Panc1 (cell line): Measurements from ENCODE around the gene TIMM44. TPM values are rescaled to one million over a fixed set of nuclear protein-coding genes. Genes with fewer than 3 reads are reported as not detected.
A peak's percentile ranks its signal among the peaks of the same experiment; 100 is the strongest.

ENCODE experiments used
- ATAC-seq: fragments of 200-7000 bp; cut with Tn5 transposase; 2 replicates; pipeline ENCODE4 v1.9.1; 2020; ENCODE audit warnings: mild to moderate bottlenecking, moderate library complexity
- BruUV-seq: library from RNA; stranded (reverse); fragments of 400-500 nt; replicated peaks from 2 replicates; lab custom pipeline; 2021; lab: Mats Ljungman, UMichigan
- CTCF ChIA-PET: fragments of 300-600 bp; sonication (Branson Sonifier 250); formaldehyde crosslinking; loops from one replicate; lab custom pipeline; 2022; ENCODE audit warnings: antibody characterized with exemption; lab: Charles Lee
- POLR2A ChIA-PET: fragments of 300-600 bp; sonication (Branson Sonifier 250); formaldehyde crosslinking; loops from one replicate; lab custom pipeline; 2022; ENCODE audit warnings: antibody characterized with exemption; lab: Charles Lee
- DNase-seq: peaks from one replicate; pipeline ENCODE4 v3.0.0-alpha.2; 2010; ENCODE audit warnings: low read depth, low spot score
- H3K27ac ChIP-seq: 2 replicates; pipeline ENCODE4 v1.5.1; 2011; ENCODE audit warnings: mild to moderate bottlenecking, low read length, inconsistent platforms
- H3K27me3 ChIP-seq: fragments of 200-500 bp; sonication (Bioruptor generic); 2 replicates; pipeline ENCODE4 v1.6.0; 2014; ENCODE audit warnings: low read length, inconsistent platforms; ENCODE audit not compliant: control insufficient read depth, insufficient read depth
- H3K36me3 ChIP-seq: fragments of 200-500 bp; sonication (Bioruptor generic); 2 replicates; pipeline ENCODE4 v1.5.1; 2014; ENCODE audit warnings: inconsistent platforms, mild to moderate bottlenecking, low read length, moderate library complexity; ENCODE audit not compliant: control insufficient read depth, insufficient read depth
- H3K4me1 ChIP-seq: 2 replicates; pipeline ENCODE4 v1.5.1; 2011; ENCODE audit warnings: inconsistent platforms, mild to moderate bottlenecking, low read length, moderate library complexity; ENCODE audit not compliant: control insufficient read depth, insufficient read depth
- H3K4me3 ChIP-seq, 2 experiments: 2 replicates each; pipeline ENCODE4 v1.5.1; 2011 to 2012; ENCODE audit warnings: low read depth in 2 of 2, low read length in 2 of 2, mild to moderate bottlenecking in 2 of 2, inconsistent platforms in 1 of 2, moderate library complexity in 1 of 2
- H3K9me3 ChIP-seq: fragments of 200-500 bp; sonication (Bioruptor generic); 2 replicates; pipeline ENCODE4 v1.5.1; 2014; ENCODE audit warnings: low read depth, mild to moderate bottlenecking, inconsistent platforms, low read length, moderate library complexity; ENCODE audit not compliant: control insufficient read depth, insufficient read depth
- POLR2AphosphoS5 ChIP-seq: IDR thresholded peaks from 2 replicates; pipeline ENCODE4 v1.6.1; 2012; ENCODE audit warnings: mild to moderate bottlenecking, low read depth, low read length, moderate library complexity
- SIN3A ChIP-seq: IDR thresholded peaks from 2 replicates; pipeline ENCODE4 v1.6.1; 2012; ENCODE audit warnings: low read depth, mild to moderate bottlenecking, low read length, moderate library complexity, borderline replicate concordance; ENCODE audit not compliant: insufficient read depth
- TCF7L2 ChIP-seq: IDR thresholded peaks from 2 replicates; pipeline ENCODE4 v1.6.1; 2011; ENCODE audit warnings: mild to moderate bottlenecking, low read depth, low read length, inconsistent platforms
- in situ Hi-C: cut with HindIII; loops from 2 replicates; pipeline ENCODE4 v1.10.0; 2016; ENCODE audit warnings: low sequenced_read_pairs, low pct_unique_long_range_greater_than_20kb
- intact Hi-C: fragments of 100-400 bp; cut with micrococcal nuclease; formaldehyde crosslinking; loops from one replicate; pipeline ENCODE4 v1.10.0; 2022; ENCODE audit not compliant: unreplicated experiment
- total RNA-seq: library from RNA; stranded (reverse); gene quantifications from one replicate; pipeline ENCODE4 v1.2.1, GENCODE V29; 2021; ENCODE audit not compliant: unreplicated experiment
- TF ChIP-seq, protein P1 (sequence below): fragments of 450-650 bp; IDR thresholded peaks from 2 replicates; pipeline ENCODE4 v1.5.1; 2017; ENCODE audit warnings: mild to moderate bottlenecking
- TF ChIP-seq, protein P2 (sequence below), 2 experiments: IDR thresholded peaks; 2 replicates each; pipeline ENCODE4 v1.6.1; 2011 to 2012; ENCODE audit warnings: low read depth in 2 of 2, control low read depth in 1 of 2, low read length in 1 of 2, mild to moderate bottlenecking in 1 of 2, moderate library complexity in 1 of 2; ENCODE audit not compliant: insufficient read depth in 1 of 2

The TIMM44 gene
- total RNA-seq, 1 experiment from 2014 or later, result 105 TPM

DNA sequence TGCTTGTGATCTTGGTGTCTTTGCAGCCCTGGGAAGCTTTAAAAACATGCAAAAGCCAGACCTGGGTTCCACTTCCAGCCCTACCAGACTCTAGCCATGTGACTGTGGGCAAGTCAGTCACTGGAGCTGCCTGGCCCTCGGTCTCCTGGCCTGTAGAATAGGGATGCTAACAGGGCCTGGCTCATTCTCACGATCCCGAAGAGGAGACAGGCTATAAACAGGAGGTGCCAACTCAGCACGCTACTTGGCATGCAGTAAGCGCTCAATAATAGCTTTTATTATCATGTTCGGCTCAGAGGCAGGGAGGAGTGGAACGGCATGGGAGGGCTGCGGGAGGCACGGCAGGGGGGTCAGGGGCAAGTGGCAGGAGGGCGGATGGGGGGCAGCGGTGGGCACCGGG is 19.2 kb downstream of the TIMM44 start:
- Histone ChIP-seq H3K36me3 (no peaks in the 10 kb centered on the region; the same call in 1 of the 2 replicates), H3K9me3 (no peaks in the 10 kb centered on the region), H3K4me1 (peaks cover 47% of the 10 kb centered on the region), H3K4me3 (no peak overlapping the region; a peak in 2 of 4 replicates), H3K27me3 (no peaks in the 10 kb centered on the region), H3K27ac (peak overlapping the region; percentile 0; the same call in 1 of the 2 replicates)
- no peak for ATAC-seq
- in situ Hi-C loops (no loop called here), intact Hi-C loops (no loop called here)
- DNase-seq, result no peak
- ChIA-PET POLR2A (no interaction called here), CTCF (interaction anchor here (0.7 kb wide), 1 partner anchor 12 kb away, joined by 4 read pairs; no protein-coding TSS in a partner anchor)
- BruUV-seq, result no TSS peak
- TF ChIP-seq SIN3A, result no peak
- TF ChIP-seq POLR2AphosphoS5, result no peak
- TF ChIP-seq, protein P1, sequence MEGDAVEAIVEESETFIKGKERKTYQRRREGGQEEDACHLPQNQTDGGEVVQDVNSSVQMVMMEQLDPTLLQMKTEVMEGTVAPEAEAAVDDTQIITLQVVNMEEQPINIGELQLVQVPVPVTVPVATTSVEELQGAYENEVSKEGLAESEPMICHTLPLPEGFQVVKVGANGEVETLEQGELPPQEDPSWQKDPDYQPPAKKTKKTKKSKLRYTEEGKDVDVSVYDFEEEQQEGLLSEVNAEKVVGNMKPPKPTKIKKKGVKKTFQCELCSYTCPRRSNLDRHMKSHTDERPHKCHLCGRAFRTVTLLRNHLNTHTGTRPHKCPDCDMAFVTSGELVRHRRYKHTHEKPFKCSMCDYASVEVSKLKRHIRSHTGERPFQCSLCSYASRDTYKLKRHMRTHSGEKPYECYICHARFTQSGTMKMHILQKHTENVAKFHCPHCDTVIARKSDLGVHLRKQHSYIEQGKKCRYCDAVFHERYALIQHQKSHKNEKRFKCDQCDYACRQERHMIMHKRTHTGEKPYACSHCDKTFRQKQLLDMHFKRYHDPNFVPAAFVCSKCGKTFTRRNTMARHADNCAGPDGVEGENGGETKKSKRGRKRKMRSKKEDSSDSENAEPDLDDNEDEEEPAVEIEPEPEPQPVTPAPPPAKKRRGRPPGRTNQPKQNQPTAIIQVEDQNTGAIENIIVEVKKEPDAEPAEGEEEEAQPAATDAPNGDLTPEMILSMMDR, result no peak
- TF ChIP-seq TCF7L2, result no peak
- TF ChIP-seq, protein P2, sequence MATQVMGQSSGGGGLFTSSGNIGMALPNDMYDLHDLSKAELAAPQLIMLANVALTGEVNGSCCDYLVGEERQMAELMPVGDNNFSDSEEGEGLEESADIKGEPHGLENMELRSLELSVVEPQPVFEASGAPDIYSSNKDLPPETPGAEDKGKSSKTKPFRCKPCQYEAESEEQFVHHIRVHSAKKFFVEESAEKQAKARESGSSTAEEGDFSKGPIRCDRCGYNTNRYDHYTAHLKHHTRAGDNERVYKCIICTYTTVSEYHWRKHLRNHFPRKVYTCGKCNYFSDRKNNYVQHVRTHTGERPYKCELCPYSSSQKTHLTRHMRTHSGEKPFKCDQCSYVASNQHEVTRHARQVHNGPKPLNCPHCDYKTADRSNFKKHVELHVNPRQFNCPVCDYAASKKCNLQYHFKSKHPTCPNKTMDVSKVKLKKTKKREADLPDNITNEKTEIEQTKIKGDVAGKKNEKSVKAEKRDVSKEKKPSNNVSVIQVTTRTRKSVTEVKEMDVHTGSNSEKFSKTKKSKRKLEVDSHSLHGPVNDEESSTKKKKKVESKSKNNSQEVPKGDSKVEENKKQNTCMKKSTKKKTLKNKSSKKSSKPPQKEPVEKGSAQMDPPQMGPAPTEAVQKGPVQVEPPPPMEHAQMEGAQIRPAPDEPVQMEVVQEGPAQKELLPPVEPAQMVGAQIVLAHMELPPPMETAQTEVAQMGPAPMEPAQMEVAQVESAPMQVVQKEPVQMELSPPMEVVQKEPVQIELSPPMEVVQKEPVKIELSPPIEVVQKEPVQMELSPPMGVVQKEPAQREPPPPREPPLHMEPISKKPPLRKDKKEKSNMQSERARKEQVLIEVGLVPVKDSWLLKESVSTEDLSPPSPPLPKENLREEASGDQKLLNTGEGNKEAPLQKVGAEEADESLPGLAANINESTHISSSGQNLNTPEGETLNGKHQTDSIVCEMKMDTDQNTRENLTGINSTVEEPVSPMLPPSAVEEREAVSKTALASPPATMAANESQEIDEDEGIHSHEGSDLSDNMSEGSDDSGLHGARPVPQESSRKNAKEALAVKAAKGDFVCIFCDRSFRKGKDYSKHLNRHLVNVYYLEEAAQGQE (IDR thresholded peaks at IDR 0.05; ENCODE audit: insufficient read depth in 1 of 2, low read depth in 2 of 2, low read length in 1 of 2), result no peak

DNA sequence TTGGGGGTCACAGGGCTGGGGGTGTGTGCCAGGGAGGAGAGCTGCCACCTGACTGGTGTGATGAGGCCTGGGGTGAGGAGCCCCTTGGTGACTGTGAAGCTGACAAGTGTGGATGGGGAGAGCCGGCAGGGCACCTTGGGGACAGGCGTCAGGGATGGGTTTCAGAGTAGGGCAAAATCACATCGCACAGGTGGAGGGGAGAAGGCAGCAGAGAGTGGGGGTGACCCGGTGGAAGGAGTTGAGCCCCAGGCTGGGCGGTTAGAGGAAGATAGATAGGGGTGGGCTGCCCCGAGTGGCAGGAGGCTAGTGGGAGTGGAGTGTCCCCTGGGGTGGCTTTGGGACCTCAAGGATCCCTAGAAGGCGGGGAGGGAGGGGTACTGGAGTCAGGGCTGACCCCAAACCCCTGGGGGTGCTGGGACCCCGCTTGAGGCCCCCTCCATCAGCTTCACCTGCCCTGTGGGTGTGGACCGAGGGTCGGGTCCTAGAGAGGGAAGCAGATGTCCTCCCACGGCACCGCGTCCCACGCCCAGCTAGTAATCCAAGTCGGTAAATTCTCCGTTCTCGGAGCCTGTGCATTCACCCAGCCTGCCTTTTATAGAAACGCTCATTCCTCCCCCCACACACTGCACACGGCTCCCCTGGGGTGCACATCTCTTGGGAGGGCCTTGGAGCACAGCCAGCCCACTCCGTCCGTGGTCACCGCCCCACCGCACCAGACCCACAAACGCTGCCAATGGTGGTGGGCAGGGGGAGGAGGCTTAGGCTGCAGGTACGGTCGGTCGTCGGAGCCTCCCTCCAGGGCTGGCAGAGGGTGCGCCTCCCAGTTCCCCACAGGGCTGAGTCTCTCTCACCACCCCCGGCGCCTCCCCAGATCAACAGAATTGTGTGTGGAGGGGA is 19.9 kb downstream of the TIMM44 start:
- no TSS peak for BruUV-seq
- Histone ChIP-seq H3K27ac (peak overlapping the region; percentile 0; the same call in 1 of the 2 replicates), H3K4me1 (peaks cover 40% of the 10 kb centered on the region), H3K27me3 (no peaks in the 10 kb centered on the region), H3K9me3 (no peaks in the 10 kb centered on the region), H3K36me3 (no peaks in the 10 kb centered on the region; the same call in 1 of the 2 replicates), H3K4me3 (no peak overlapping the region; a peak in 1 of 4 replicates)
- in situ Hi-C loops, result no loop called here
- CTCF ChIA-PET, result interaction anchor here (0.5 kb wide), 1 partner anchor 21 kb away, joined by 3 read pairs; no protein-coding TSS in a partner anchor
- TF ChIP-seq POLR2AphosphoS5 (peak; percentile 59), TCF7L2 (no peak), SIN3A (no peak)
- TF ChIP-seq, protein P1, result no peak
- TF ChIP-seq, protein P2 (IDR thresholded peaks at IDR 0.05; ENCODE audit: insufficient read depth in 1 of 2, low read depth in 2 of 2, low read length in 1 of 2), result no peak
- POLR2A ChIA-PET, result no interaction called here
- ATAC-seq (no peak), DNase-seq (no peak)
- intact Hi-C loops, result no loop called here
